ENCODE measurements around the gene RAB3GAP2. TPM values are rescaled to one million over a fixed set of nuclear protein-coding genes. Genes with fewer than 3 reads are reported as not detected.

RAB3GAP2 gene, protein sequence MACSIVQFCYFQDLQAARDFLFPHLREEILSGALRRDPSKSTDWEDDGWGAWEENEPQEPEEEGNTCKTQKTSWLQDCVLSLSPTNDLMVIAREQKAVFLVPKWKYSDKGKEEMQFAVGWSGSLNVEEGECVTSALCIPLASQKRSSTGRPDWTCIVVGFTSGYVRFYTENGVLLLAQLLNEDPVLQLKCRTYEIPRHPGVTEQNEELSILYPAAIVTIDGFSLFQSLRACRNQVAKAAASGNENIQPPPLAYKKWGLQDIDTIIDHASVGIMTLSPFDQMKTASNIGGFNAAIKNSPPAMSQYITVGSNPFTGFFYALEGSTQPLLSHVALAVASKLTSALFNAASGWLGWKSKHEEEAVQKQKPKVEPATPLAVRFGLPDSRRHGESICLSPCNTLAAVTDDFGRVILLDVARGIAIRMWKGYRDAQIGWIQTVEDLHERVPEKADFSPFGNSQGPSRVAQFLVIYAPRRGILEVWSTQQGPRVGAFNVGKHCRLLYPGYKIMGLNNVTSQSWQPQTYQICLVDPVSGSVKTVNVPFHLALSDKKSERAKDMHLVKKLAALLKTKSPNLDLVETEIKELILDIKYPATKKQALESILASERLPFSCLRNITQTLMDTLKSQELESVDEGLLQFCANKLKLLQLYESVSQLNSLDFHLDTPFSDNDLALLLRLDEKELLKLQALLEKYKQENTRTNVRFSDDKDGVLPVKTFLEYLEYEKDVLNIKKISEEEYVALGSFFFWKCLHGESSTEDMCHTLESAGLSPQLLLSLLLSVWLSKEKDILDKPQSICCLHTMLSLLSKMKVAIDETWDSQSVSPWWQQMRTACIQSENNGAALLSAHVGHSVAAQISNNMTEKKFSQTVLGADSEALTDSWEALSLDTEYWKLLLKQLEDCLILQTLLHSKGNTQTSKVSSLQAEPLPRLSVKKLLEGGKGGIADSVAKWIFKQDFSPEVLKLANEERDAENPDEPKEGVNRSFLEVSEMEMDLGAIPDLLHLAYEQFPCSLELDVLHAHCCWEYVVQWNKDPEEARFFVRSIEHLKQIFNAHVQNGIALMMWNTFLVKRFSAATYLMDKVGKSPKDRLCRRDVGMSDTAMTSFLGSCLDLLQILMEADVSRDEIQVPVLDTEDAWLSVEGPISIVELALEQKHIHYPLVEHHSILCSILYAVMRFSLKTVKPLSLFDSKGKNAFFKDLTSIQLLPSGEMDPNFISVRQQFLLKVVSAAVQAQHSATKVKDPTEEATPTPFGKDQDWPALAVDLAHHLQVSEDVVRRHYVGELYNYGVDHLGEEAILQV (N-terminal part only)
- total RNA-seq (2022; extraction: Qiagen RNA extraction) = 10.4 to 13.7 TPM (median 12.6 TPM) in 5 replicates

DNA sequence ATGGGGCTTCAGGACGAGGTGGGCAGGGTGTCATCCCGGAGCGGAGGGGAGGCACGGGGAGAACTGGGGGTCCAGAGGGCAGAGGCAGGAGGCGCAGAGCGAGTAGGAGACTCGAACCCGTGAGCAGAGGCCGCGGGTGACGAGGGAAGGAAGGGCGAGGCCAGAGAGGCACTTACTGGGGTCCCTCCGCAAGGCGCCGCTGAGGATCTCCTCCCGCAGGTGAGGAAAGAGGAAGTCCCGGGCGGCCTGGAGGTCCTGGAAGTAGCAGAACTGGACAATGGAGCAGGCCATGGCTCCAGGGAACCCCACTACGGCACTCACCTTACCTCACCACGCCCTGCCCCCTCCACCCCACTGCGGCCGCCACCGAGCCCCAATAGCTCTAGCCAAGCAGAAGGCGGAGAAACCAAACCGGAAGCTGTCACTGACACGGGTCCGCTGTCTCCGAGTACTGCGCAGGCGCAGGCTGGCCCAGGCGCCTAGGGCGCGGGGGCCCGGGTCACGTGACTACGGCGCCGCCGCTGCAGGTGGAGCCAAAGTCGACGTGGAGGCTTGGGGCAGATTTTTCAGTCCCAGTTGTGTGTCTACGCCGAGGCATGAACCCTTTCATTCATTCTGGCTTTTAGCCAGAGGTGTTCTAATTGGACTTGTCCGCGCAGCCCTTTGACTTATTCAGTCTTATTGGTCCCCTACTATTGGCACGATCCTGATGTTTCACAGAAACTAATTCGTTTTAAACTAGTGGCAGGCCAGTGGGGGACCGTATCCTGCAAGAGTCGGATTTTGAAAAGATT is at the start of gene RAB3GAP2:
Gene RAB3GAP2, minus strand, starts transcription at position 407 of the 794 bp plus-strand sequence. Its CDS starts 116 bp downstream, at position 291.

Other genes with a start within 250 kb of the RAB3GAP2 start
- gene EPRS1, start 225.9 kb downstream of the RAB3GAP2 start, total RNA-seq (2022; extraction: Qiagen RNA extraction) = 68.5 to 77.1 TPM (median 70.4 TPM) in 5 replicates
- 16.0 to 19.3 TPM (median 16.6 TPM) in 5 replicates for gene BPNT1, start 182.7 kb downstream of the RAB3GAP2 start, total RNA-seq (2022; extraction: Qiagen RNA extraction)
- 88.1 to 109 TPM (median 106 TPM) in 5 replicates for gene IARS2, start 178.3 kb downstream of the RAB3GAP2 start, total RNA-seq (2022; extraction: Qiagen RNA extraction)